ENCODE results near the gene HDAC1.
"Not testable (repeated sequence)": the region's sequence is repeated elsewhere in the genome, so short reads cannot be mapped to it uniquely, and the experiment has no call there.

The HDAC1 gene

GRCh38 chr1:32345289-32345827 lies 53.5 kb downstream of the HDAC1 start:
- DNase-seq (ENCODE audit: low read depth in 3 of 3): no peak

GRCh38 chr1:32346532-32347157 lies 54.8 kb downstream of the HDAC1 start:
- DNase-seq (ENCODE audit: low read depth in 3 of 3): no peak

GRCh38 chr1:32349211-32349708 lies 57.4 kb downstream of the HDAC1 start:
- no peak for DNase-seq (ENCODE audit: low read depth in 3 of 3)

GRCh38 chr1:32350785-32351398 lies 59.0 kb downstream of the HDAC1 start:
- DNase-seq (ENCODE audit: low read depth in 3 of 3): peak; percentile 65 to 87 (median 68)

- peak; percentile 85 to 93 (median 85) for DNase-seq (ENCODE audit: low read depth in 3 of 3)
Observed at GRCh38 chr1:32351399-32352238, 59.7 kb downstream of the HDAC1 start.

- no peak for DNase-seq (ENCODE audit: low read depth in 3 of 3)
Observed at GRCh38 chr1:32352239-32352745, 60.4 kb downstream of the HDAC1 start.

- DNase-seq (ENCODE audit: low read depth in 3 of 3): no peak
Observed at GRCh38 chr1:32352831-32353383, 61.0 kb downstream of the HDAC1 start.

GRCh38 chr1:32353431-32353830 lies 61.5 kb downstream of the HDAC1 start:
- DNase-seq (ENCODE audit: low read depth in 3 of 3): no peak

GRCh38 chr1:32353886-32354570 lies 62.1 kb downstream of the HDAC1 start:
- no peak for DNase-seq (ENCODE audit: low read depth in 3 of 3)

- DNase-seq (ENCODE audit: low read depth in 3 of 3): not testable (repeated sequence)
Observed at GRCh38 chr1:32355778-32356177, 63.9 kb downstream of the HDAC1 start.

GRCh38 chr1:32356478-32356877 lies 64.6 kb downstream of the HDAC1 start:
- no peak for DNase-seq (ENCODE audit: low read depth in 3 of 3)

- no peak for DNase-seq (ENCODE audit: low read depth in 3 of 3)
Observed at GRCh38 chr1:32357614-32358013, 65.7 kb downstream of the HDAC1 start.

- no peak for DNase-seq (ENCODE audit: low read depth in 3 of 3)
Observed at GRCh38 chr1:32358435-32358834, 66.6 kb downstream of the HDAC1 start.

GRCh38 chr1:32361308-32361673 lies 69.4 kb downstream of the HDAC1 start:
- no peak for DNase-seq (ENCODE audit: low read depth in 3 of 3)

- DNase-seq (ENCODE audit: low read depth in 3 of 3): no peak
Observed at GRCh38 chr1:32361674-32362473, 70.0 kb downstream of the HDAC1 start.

- DNase-seq (ENCODE audit: low read depth in 3 of 3): no peak
Observed at GRCh38 chr1:32362474-32363313, 70.8 kb downstream of the HDAC1 start, which contains the start of the genes FAM229A and TSSK3. Gene FAM229A, minus strand, starts transcription at chr1:32362485. Its CDS starts 394 bp downstream, at chr1:32362091. Gene TSSK3, plus strand, starts transcription at chr1:32362539. Its CDS starts 163 bp downstream, at chr1:32362702.

- no peak for DNase-seq (ENCODE audit: low read depth in 3 of 3)
Observed at GRCh38 chr1:32363713-32364112, 71.8 kb downstream of the HDAC1 start.

- DNase-seq (ENCODE audit: low read depth in 3 of 3): no peak
Observed at GRCh38 chr1:32364836-32365235, 73.0 kb downstream of the HDAC1 start.

GRCh38 chr1:32365445-32365844 lies 73.6 kb downstream of the HDAC1 start:
- DNase-seq (ENCODE audit: low read depth in 3 of 3): no peak
